ENCODE measurements around the gene SIPA1.

DNA sequence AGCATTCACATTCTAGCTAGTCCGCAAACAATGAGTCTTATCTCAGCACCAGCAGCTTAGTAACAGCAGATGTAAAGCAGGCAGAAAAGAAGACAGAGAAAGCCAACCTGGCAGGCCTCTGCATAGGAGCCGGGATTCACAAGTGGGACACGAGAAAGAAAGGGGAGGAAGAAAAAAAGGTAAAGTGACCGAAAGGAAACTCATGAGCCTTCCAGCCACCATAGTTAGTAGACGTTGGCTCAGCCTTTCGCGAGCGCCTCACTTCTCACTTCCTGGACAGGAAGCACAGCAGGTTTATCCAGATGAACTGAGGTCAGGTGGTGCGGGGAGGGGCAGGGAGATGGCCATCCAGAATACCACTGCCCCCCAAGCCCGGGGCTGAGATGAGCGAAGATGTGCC is 54.5 kb downstream of the SIPA1 start:
- TF ChIP-seq CEBPB (IDR thresholded peaks at IDR 0.05; ENCODE audit: low read depth, low read length), result no peak
- TF ChIP-seq, protein P1, sequence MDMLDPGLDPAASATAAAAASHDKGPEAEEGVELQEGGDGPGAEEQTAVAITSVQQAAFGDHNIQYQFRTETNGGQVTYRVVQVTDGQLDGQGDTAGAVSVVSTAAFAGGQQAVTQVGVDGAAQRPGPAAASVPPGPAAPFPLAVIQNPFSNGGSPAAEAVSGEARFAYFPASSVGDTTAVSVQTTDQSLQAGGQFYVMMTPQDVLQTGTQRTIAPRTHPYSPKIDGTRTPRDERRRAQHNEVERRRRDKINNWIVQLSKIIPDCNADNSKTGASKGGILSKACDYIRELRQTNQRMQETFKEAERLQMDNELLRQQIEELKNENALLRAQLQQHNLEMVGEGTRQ (IDR thresholded peaks at IDR 0.05; ENCODE audit: low read length), result no peak
- TF ChIP-seq CBX5 (IDR thresholded peaks at IDR 0.05; ENCODE audit: low read depth, low read length), result no peak
- TF ChIP-seq, protein P2, sequence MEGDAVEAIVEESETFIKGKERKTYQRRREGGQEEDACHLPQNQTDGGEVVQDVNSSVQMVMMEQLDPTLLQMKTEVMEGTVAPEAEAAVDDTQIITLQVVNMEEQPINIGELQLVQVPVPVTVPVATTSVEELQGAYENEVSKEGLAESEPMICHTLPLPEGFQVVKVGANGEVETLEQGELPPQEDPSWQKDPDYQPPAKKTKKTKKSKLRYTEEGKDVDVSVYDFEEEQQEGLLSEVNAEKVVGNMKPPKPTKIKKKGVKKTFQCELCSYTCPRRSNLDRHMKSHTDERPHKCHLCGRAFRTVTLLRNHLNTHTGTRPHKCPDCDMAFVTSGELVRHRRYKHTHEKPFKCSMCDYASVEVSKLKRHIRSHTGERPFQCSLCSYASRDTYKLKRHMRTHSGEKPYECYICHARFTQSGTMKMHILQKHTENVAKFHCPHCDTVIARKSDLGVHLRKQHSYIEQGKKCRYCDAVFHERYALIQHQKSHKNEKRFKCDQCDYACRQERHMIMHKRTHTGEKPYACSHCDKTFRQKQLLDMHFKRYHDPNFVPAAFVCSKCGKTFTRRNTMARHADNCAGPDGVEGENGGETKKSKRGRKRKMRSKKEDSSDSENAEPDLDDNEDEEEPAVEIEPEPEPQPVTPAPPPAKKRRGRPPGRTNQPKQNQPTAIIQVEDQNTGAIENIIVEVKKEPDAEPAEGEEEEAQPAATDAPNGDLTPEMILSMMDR (IDR thresholded peaks at IDR 0.05; ENCODE audit: control extremely low read depth in 1 of 3, insufficient read depth in 1 of 3, low read depth in 1 of 3, low read length in 3 of 3), result no peak
- no peak for TF ChIP-seq KDM5A (IDR thresholded peaks at IDR 0.05; ENCODE audit: low read length)
- TF ChIP-seq POLR2AphosphoS5 (IDR thresholded peaks at IDR 0.05; ENCODE audit: low read depth, low read length), result no peak
- TF ChIP-seq BRCA1 (IDR thresholded peaks at IDR 0.05; ENCODE audit: low read depth, low read length), result no peak
- no peak for TF ChIP-seq SIN3A (conservative IDR thresholded peaks at IDR 0.05 in 1 of 2, IDR thresholded peaks at IDR 0.05 in 1 of 2; ENCODE audit: low read depth in 1 of 2, low read length in 2 of 2)
- no peak for TF ChIP-seq JUN (IDR thresholded peaks at IDR 0.05; ENCODE audit: low read depth, low read length)
- TF ChIP-seq CHD1 (IDR thresholded peaks at IDR 0.05; ENCODE audit: low read depth, low read length), result no peak
- TF ChIP-seq GABPA (IDR thresholded peaks at IDR 0.05; ENCODE audit: borderline replicate concordance, insufficient read depth, low read length), result no peak
- TF ChIP-seq POLR2A (IDR thresholded peaks at IDR 0.05; ENCODE audit: control extremely low read depth in 1 of 2, low read depth in 2 of 2, low read length in 2 of 2), result no peak

All from H1 (cell line).